ENCODE results near the gene DMRT3. TPM values are rescaled to one million over a fixed set of nuclear protein-coding genes. Genes with fewer than 3 reads are reported as not detected.
A peak's percentile ranks its signal among the peaks of the same experiment; 100 is the strongest.

DMRT3 gene
- total RNA-seq, 4 donors from 2014 or later, result 0.22 to 0.42 (median 0.35) TPM

DNA sequence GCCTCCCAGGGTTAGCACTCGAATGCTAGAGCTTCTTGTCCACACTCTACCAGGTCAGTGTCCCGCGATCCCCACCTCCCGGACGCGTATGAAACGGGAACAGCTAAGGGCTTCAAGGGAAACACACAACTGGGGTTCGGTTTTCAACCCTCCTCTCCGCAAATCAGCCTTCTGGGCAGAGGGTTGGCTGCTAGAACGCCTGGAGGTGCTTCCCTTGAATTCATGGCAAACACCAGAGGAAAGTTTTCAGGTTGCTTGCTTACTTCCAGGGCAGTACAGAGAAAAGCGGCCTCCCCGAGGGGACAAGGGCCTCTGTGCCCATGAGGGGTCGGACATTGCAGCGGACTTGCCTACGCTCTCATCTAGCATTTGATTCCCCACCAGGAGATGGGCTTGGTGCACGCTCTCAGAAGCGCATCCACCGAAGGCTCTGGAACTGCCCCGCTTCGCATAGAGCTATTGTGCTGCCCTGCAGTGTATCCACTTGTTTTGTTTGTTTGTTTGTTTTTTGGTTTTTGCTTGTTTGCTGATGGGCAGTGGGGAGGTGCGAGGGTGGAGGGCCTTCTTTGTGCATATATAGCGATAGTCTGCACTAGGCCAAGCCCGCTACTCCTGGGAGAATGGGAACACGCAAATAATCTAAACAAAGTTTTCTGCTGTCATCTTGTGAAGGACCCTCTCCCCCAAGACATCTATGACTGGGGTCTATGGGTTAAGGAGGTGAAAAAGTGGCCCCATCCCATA lies 1.3 kb upstream of the DMRT3 start:
- Histone ChIP-seq H3K4me3 (no peak overlapping the region), H3K27ac (no peak overlapping the region), H3K36me3 (no peaks in the 10 kb centered on the region), H3K4me1 (peaks cover 0 to 64% (median 28%) of the 10 kb centered on the region in 4 donors), H3K27me3 (peaks cover 5 to 97% of the 10 kb centered on the region in 2 donors), H3K9me3 (no peaks in the 10 kb centered on the region)
- TF ChIP-seq, protein P1, sequence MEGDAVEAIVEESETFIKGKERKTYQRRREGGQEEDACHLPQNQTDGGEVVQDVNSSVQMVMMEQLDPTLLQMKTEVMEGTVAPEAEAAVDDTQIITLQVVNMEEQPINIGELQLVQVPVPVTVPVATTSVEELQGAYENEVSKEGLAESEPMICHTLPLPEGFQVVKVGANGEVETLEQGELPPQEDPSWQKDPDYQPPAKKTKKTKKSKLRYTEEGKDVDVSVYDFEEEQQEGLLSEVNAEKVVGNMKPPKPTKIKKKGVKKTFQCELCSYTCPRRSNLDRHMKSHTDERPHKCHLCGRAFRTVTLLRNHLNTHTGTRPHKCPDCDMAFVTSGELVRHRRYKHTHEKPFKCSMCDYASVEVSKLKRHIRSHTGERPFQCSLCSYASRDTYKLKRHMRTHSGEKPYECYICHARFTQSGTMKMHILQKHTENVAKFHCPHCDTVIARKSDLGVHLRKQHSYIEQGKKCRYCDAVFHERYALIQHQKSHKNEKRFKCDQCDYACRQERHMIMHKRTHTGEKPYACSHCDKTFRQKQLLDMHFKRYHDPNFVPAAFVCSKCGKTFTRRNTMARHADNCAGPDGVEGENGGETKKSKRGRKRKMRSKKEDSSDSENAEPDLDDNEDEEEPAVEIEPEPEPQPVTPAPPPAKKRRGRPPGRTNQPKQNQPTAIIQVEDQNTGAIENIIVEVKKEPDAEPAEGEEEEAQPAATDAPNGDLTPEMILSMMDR (IDR thresholded peaks at IDR 0.05), result no peak
- 30 to 33% methylated on average over 24 of the region's 24 CpGs for WGBS, 2 donors
- no peak for DNase-seq (ENCODE audit: low spot score in 2 of 2)

DNA sequence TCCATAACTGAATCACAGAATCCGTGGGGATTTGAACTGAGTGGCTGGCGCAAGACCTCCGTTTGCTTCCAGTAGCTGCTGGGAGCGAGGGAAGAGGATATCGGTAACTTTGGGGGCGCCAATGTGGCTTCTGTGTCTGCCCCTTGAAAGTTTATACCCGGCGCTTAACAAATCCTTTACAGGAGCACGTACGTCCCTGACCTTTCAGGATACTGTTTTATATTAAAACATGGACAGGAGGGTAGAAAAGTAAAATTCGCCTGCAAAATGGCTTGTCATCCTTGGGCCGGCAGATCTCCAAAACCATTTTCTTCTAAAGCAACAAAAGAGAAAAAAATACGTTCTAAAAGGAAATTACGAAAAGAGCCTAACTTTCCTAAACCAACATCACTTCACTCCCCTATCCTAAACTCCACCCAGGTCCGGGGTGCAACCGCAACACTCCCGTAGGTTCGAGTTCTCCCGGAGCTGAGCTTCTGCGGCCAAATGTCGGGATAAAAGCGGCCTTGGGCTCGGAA lies 656 bp upstream of the DMRT3 start:
- Histone ChIP-seq H3K27me3 (peaks cover 5 to 97% of the 10 kb centered on the region in 2 donors), H3K9me3 (no peaks in the 10 kb centered on the region), H3K4me1 (peaks cover 0 to 58% (median 28%) of the 10 kb centered on the region in 4 donors), H3K27ac (no peak overlapping the region), H3K4me3 (peak overlapping the region in 1 of 4 donors; percentile 38), H3K36me3 (no peaks in the 10 kb centered on the region)
- no peak for DNase-seq (ENCODE audit: low spot score in 2 of 2)
- 8 to 10% methylated on average over 23 of the region's 23 CpGs for WGBS, 2 donors
- TF ChIP-seq POLR2A (IDR thresholded peaks at IDR 0.05), result no peak
- no peak for TF ChIP-seq EP300 (IDR thresholded peaks at IDR 0.05)
- TF ChIP-seq, protein P1 (IDR thresholded peaks at IDR 0.05), result no peak

DNA sequence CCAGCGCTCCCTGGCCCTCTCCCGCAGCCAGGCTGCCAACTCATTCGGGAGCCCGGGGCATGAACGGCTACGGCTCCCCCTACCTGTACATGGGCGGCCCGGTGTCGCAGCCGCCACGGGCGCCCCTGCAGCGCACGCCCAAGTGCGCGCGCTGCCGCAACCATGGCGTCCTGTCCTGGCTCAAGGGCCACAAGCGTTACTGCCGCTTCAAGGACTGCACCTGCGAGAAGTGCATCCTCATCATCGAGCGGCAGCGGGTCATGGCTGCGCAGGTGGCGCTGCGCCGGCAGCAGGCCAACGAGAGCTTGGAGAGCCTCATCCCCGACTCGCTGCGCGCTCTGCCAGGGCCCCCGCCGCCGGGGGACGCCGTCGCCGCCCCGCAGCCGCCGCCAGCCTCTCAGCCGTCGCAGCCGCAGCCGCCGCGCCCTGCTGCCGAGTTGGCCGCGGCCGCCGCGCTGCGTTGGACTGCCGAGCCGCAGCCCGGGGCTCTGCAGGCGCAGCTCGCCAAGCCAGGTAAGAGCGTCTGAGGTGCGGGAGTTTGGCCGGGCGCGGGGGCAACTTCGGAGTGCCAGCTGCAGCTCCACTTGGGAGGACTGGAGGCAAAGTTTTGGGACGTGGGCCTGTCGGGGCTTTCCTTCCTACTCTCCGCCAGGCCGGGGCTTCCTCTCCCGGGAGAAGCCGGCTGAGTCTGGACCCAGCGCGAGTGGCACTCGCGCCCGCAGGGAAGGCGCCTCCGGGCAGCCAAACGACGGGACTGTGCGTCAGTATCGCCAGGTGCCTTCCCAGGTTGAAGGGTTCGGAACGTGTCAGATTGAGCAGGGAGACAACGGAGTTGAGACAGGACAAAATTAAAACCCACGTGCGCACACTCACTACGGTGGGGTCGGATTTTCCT lies 735 bp downstream of the DMRT3 start:
- H3K36me3 ChIP-seq, result no peaks in the 10 kb centered on the region
- no peak for DNase-seq (ENCODE audit: low spot score in 2 of 2)
- H3K4me1 ChIP-seq, result peaks cover 0 to 44% (median 18%) of the 10 kb centered on the region in 4 donors
- H3K27ac ChIP-seq, result no peak overlapping the region
- no peak for TF ChIP-seq EP300 (IDR thresholded peaks at IDR 0.05)
- TF ChIP-seq POLR2A (IDR thresholded peaks at IDR 0.05), result no peak
- TF ChIP-seq, protein P1 (IDR thresholded peaks at IDR 0.05), result no peak
- no peaks in the 10 kb centered on the region for H3K9me3 ChIP-seq
- peak overlapping the region in 2 of 4 donors; percentile 5 to 38 for H3K4me3 ChIP-seq
- WGBS, 2 donors, result 5 to 12% methylated on average over 25 to 38 of the region's 92 CpGs
- peaks cover 5 to 97% of the 10 kb centered on the region in 2 donors for H3K27me3 ChIP-seq

DNA sequence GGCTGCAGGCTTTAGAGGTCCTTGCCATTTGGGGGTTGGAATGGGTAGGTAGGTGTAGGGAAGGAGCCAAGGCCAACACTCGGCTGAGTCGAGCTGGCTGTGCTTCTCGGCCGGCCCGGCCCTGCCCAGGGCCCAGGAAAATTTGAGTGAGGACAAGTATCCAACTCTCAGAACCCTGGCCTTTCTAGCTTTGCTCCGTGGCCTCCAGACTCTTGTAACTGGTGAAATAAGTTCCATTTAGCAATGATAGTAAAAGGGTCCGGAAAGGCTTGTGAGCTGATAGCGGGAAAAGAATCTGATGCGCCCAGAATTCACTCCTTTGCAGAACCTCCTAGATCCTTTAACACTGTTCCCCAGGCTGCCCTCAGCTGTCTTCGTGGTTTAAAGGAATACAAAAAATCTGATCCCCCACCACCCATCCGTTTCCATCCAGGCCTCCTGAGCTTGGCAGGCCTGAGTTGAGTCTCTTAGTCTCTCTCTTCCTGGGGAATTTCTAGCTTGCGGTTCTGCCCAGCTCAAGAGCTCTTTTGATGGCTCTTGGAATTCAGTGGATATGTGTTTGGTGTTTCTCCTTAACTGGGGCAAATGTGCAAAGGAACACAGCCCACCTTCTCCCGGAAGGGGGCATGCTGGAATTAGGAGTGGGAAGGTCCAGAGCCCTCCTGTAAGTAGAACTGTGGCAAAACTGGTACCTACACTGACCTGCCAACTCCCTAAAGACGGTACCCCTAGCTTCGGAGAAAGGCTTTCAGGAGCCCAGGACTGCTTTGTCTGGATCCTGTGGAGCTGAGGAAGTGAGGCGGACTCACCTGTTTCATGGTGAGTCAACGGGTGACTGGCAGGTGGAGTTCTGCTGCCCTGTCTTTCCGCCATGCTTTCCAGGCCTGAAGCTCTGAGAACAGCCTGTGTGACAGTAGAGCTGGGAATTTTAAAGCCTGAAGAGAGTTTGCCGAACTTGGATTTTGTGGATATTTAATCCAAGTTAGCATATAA lies 1.7 kb downstream of the DMRT3 start:
- no peak overlapping the region for H3K4me3 ChIP-seq
- no peaks in the 10 kb centered on the region for H3K36me3 ChIP-seq
- DNase-seq (ENCODE audit: low spot score in 2 of 2), result no peak
- H3K4me1 ChIP-seq, result peaks cover 0 to 39% (median 10%) of the 10 kb centered on the region in 4 donors
- H3K27ac ChIP-seq, result no peak overlapping the region
- no peak for TF ChIP-seq EP300 (IDR thresholded peaks at IDR 0.05)
- TF ChIP-seq POLR2A (IDR thresholded peaks at IDR 0.05), result no peak
- TF ChIP-seq, protein P1 (IDR thresholded peaks at IDR 0.05), result no peak
- 37 to 43% methylated on average over 19 of the region's 19 CpGs for WGBS, 2 donors
- no peaks in the 10 kb centered on the region for H3K9me3 ChIP-seq
- H3K27me3 ChIP-seq, result peaks cover 5 to 97% of the 10 kb centered on the region in 2 donors
